GM12892 (cell line): ENCODE data around the gene ZP3.

Source experiments
- POLR2AphosphoS5 ChIP-seq: IDR thresholded peaks from 2 replicates; pipeline ENCODE4 v1.6.1; 2011; ENCODE audit warnings: low read depth, low read length, control low read depth
- TAF1 ChIP-seq: IDR thresholded peaks from 2 replicates; pipeline ENCODE4 v1.6.1; 2011; ENCODE audit warnings: low read depth, mild to moderate bottlenecking, control low read depth, low read length, borderline replicate concordance

GRCh38 chr7:76412249-76412648 lies 12.5 kb upstream of the ZP3 start:
- TF ChIP-seq TAF1 (no peak), POLR2AphosphoS5 (no peak)
